Upper lobe of right lung (tissue), 1 donor: ENCODE data around the gene NLRP3. TPM values are rescaled to one million over a fixed set of nuclear protein-coding genes. Genes with fewer than 3 reads are reported as not detected.

Source experiments
- ATAC-seq: fragments of 200-7000 bp; cut with Tn5 transposase; one replicate; pipeline ENCODE4 v1.9.1; 2020; ENCODE audit warnings: mild to moderate bottlenecking, moderate library complexity
- DNase-seq: peaks from one replicate; pipeline ENCODE4 v3.0.0-alpha.2; 2020
- H3K27ac ChIP-seq: fragments of 200-600 bp; one replicate; pipeline ENCODE4 v1.8.0; 2022
- H3K27me3 ChIP-seq: fragments of 200-600 bp; one replicate; pipeline ENCODE4 v1.8.0; 2022; ENCODE audit warnings: mild to moderate bottlenecking
- H3K36me3 ChIP-seq: fragments of 200-600 bp; one replicate; pipeline ENCODE4 v1.8.0; 2022
- H3K4me1 ChIP-seq: fragments of 200-600 bp; one replicate; pipeline ENCODE4 v1.8.0; 2022
- H3K4me3 ChIP-seq: fragments of 200-600 bp; one replicate; pipeline ENCODE4 v1.8.0; 2022; ENCODE audit warnings: mild to moderate bottlenecking
- H3K9me3 ChIP-seq: fragments of 200-600 bp; one replicate; pipeline ENCODE4 v1.8.0; 2022
- intact Hi-C: fragments of 100-400 bp; cut with DNase I; formaldehyde crosslinking; loops from one replicate; pipeline ENCODE4 v1.11.0; 2022
- total RNA-seq: library from RNA; stranded (reverse); fragmentation: NEBNext Ultra II Directional; extraction: Animal tissue kit (Norgen Biotek cat#: 25700); gene quantifications from one replicate; pipeline ENCODE4 v1.2.1, GENCODE V29; 2021
- TF ChIP-seq, protein P1 (sequence below): fragments of 200-600 bp; IDR thresholded peaks from one replicate; pipeline ENCODE4 v1.8.0; 2022; ENCODE audit warnings: antibody characterized with exemption
- donor health status: DM: no; HTN: yes; CAD: no; lungs with severe emphysema.

Gene NLRP3
- total RNA-seq, 1 donor from 2014 or later = 4.9 TPM

- no peaks in the 10 kb centered on the region for H3K9me3 ChIP-seq
- intact Hi-C loops = no loop called here
- no peak overlapping the region for H3K4me3 ChIP-seq
- H3K27me3 ChIP-seq = no peaks in the 10 kb centered on the region
- DNase-seq (no peak), ATAC-seq (no peak)
- no peaks in the 10 kb centered on the region for H3K4me1 ChIP-seq
- H3K36me3 ChIP-seq = no peaks in the 10 kb centered on the region
- TF ChIP-seq, protein P1, sequence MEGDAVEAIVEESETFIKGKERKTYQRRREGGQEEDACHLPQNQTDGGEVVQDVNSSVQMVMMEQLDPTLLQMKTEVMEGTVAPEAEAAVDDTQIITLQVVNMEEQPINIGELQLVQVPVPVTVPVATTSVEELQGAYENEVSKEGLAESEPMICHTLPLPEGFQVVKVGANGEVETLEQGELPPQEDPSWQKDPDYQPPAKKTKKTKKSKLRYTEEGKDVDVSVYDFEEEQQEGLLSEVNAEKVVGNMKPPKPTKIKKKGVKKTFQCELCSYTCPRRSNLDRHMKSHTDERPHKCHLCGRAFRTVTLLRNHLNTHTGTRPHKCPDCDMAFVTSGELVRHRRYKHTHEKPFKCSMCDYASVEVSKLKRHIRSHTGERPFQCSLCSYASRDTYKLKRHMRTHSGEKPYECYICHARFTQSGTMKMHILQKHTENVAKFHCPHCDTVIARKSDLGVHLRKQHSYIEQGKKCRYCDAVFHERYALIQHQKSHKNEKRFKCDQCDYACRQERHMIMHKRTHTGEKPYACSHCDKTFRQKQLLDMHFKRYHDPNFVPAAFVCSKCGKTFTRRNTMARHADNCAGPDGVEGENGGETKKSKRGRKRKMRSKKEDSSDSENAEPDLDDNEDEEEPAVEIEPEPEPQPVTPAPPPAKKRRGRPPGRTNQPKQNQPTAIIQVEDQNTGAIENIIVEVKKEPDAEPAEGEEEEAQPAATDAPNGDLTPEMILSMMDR = no peak
- no peak overlapping the region for H3K27ac ChIP-seq
Measured at GRCh38 chr1:247430434-247430833, 14.5 kb downstream of the NLRP3 start.

GRCh38 chr1:247431643-247432042 lies 15.7 kb downstream of the NLRP3 start:
- Histone ChIP-seq H3K9me3 (no peaks in the 10 kb centered on the region), H3K36me3 (no peaks in the 10 kb centered on the region), H3K27ac (no peak overlapping the region), H3K27me3 (no peaks in the 10 kb centered on the region), H3K4me1 (no peaks in the 10 kb centered on the region), H3K4me3 (no peak overlapping the region)
- DNase-seq (peak; percentile 17), ATAC-seq (no peak)
- intact Hi-C loops = no loop called here
- TF ChIP-seq, protein P1 = no peak

DNA sequence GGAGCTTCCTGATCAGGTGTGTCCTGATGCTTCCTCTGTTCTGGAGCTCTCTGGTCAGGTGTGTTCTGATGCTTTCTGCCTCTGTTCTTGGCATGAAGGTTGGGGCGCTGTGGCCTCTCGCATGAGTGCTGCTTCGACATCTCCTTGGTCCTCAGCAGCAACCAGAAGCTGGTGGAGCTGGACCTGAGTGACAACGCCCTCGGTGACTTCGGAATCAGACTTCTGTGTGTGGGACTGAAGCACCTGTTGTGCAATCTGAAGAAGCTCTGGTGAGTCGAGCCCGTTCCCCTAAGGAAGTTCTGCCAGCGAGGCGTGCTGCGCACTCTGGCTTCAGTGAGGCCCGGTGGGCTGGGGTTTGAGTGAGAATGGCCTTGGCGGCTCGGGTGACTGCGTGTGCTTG lies 18.0 kb downstream of the NLRP3 start:
- DNase-seq (peak; percentile 61), ATAC-seq (peak; percentile 65)
- intact Hi-C loops = no loop called here
- TF ChIP-seq, protein P1 = no peak
- Histone ChIP-seq H3K4me3 (no peak overlapping the region), H3K9me3 (no peaks in the 10 kb centered on the region), H3K4me1 (no peaks in the 10 kb centered on the region), H3K27me3 (no peaks in the 10 kb centered on the region), H3K36me3 (no peaks in the 10 kb centered on the region), H3K27ac (no peak overlapping the region)

- ATAC-seq (peak; percentile 73), DNase-seq (peak; percentile 32)
- TF ChIP-seq, protein P1 = no peak
- H3K27ac ChIP-seq = no peak overlapping the region
- no peak overlapping the region for H3K4me3 ChIP-seq
- no peaks in the 10 kb centered on the region for H3K27me3 ChIP-seq
- H3K4me1 ChIP-seq = peaks cover 3% of the 10 kb centered on the region
- H3K36me3 ChIP-seq = no peaks in the 10 kb centered on the region
- intact Hi-C loops = no loop called here
- no peaks in the 10 kb centered on the region for H3K9me3 ChIP-seq
Measured at GRCh38 chr1:247435030-247435758, 19.2 kb downstream of the NLRP3 start.

- TF ChIP-seq, protein P1 = no peak
- ATAC-seq = no peak
- no peak overlapping the region for H3K27ac ChIP-seq
- H3K27me3 ChIP-seq = no peaks in the 10 kb centered on the region
- peak; percentile 0 for DNase-seq
- H3K9me3 ChIP-seq = no peaks in the 10 kb centered on the region
- no peaks in the 10 kb centered on the region for H3K36me3 ChIP-seq
- no peak overlapping the region for H3K4me3 ChIP-seq
- intact Hi-C loops = no loop called here
- H3K4me1 ChIP-seq = peaks cover 3% of the 10 kb centered on the region
Measured at GRCh38 chr1:247435759-247436147, 19.8 kb downstream of the NLRP3 start.
